GM13976 (cell line): ENCODE results near the gene SNX19.

Source experiments
- DNase-seq: peaks from one replicate; pipeline ENCODE4 v3.0.0; 2012; ENCODE audit warnings: low spot score
- CTCF ChIP-seq: IDR thresholded peaks from 2 replicates; pipeline ENCODE4 v1.5.1; 2012; ENCODE audit warnings: borderline replicate concordance, mild to moderate bottlenecking; ENCODE audit not compliant: insufficient read depth; ENCODE audit errors: extremely low read depth, missing control alignments, control extremely low read depth
- in situ Hi-C: fragments of 300-500 bp; cut with MboI; formaldehyde crosslinking; loops from one replicate; pipeline ENCODE4 v1.12.0; 2022; ENCODE audit warnings: low sequenced_read_pairs, mixed read lengths, inconsistent platforms; ENCODE audit not compliant: unreplicated experiment

The SNX19 gene

GRCh38 chr11:130825983-130826382, 90.3 kb downstream of the SNX19 start:
- no peak for TF ChIP-seq CTCF
- in situ Hi-C loops = no loop called here
- no peak for DNase-seq

DNA sequence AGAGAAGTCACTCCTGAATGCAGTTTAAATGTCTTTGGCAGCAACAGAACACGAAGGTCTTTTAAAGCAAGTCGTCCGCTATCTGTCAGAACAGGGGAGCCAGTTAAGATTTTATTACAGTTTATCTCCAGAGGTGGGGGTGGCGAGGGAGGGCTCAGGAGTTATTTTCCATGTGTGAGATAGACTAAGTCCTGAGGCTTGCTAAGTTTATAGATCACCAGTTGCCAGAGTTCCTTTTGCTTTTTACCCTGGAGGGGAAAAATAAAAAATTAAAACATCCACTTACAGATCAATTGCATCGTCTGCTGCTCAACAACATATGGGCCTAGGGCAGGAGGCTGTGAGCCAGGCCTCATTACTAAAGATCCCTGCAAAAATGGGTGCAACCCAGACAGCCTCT, 90.7 kb downstream of the SNX19 start:
- in situ Hi-C loops = no loop called here
- DNase-seq = no peak
- TF ChIP-seq CTCF = no peak
